Tibial nerve (tissue), 4 donors: Measurements from ENCODE around the gene MEF2A. TPM values are rescaled to one million over a fixed set of nuclear protein-coding genes. Genes with fewer than 3 reads are reported as not detected.
"Not testable (repeated sequence)": the region's sequence is repeated elsewhere in the genome, so short reads cannot be mapped to it uniquely, and the experiment has no call there.

Experiments used
- DNase-seq, 2 donors: peaks; one replicate each; pipeline ENCODE4 v3.0.0-alpha.2; 2019; ENCODE audit warnings: low spot score in 2 of 2
- H3K27ac ChIP-seq, 4 donors: fragments of 200-600 bp; sonication (generic) in 3 of 4; one replicate each; pipeline ENCODE4 v1.5.1; 2017 to 2019; ENCODE audit warnings: mild to moderate bottlenecking in 1 of 4
- H3K27me3 ChIP-seq, 2 donors: fragments of 200-600 bp; sonication (generic) in 1 of 2; one replicate each; pipeline versions ENCODE4 v1.5.1 to v1.6.0; 2017 to 2019
- H3K36me3 ChIP-seq, 3 donors: fragments of 200-600 bp; sonication (generic); one replicate each; pipeline ENCODE4 v1.5.1; 2018 to 2019
- H3K4me1 ChIP-seq, 4 donors: fragments of 200-600 bp; sonication (generic) in 3 of 4; one replicate each; pipeline ENCODE4 v1.5.1; 2017 to 2019
- H3K4me3 ChIP-seq, 4 donors: fragments of 200-600 bp; sonication (generic) in 3 of 4; one replicate each; pipeline ENCODE4 v1.5.1; 2017 to 2019; ENCODE audit warnings: mild to moderate bottlenecking in 1 of 4, moderate library complexity in 1 of 4
- H3K9me3 ChIP-seq, 4 donors: fragments of 200-600 bp; sonication (generic) in 3 of 4; one replicate each; pipeline ENCODE4 v1.5.1; 2017 to 2019
- EP300 ChIP-seq, 2 donors: sonication (generic); formaldehyde crosslinking; IDR thresholded peaks; one replicate each; pipeline ENCODE4 v1.6.1; 2017; ENCODE audit warnings: antibody characterized with exemption in 2 of 2, mild to moderate bottlenecking in 1 of 2
- POLR2A ChIP-seq, 2 donors: fragments of 450-650 bp; IDR thresholded peaks; one replicate each; pipeline ENCODE4 v1.6.1; 2017; ENCODE audit warnings: antibody characterized with exemption in 2 of 2, mild to moderate bottlenecking in 2 of 2, moderate library complexity in 2 of 2
- WGBS, 2 donors: methylation state at CpG; one replicate each; pipeline ENCODE4 v1.1.5; 2018; 5-methylcytosine and 5-hydroxymethylcytosine counted together
- total RNA-seq, 4 donors: library from RNA; depleted of rRNA; stranded (reverse); fragments of >200 nt; gene quantifications; one replicate each; pipeline ENCODE4 v1.1.0, GENCODE V29; 2016
- TF ChIP-seq, protein P1 (sequence below), 5 experiments: fragments of 200-600 bp in 3 of 5; fragments of 450-650 bp in 2 of 5; sonication (generic) in 3 of 5; IDR thresholded peaks; one replicate each; pipeline ENCODE4 v1.5.1; 2016 to 2019; ENCODE audit warnings: antibody characterized with exemption in 5 of 5, mild to moderate bottlenecking in 3 of 5, moderate library complexity in 2 of 5

Gene MEF2A
- total RNA-seq: 10 to 100 TPM; 45.5 to 66.3 (median 55.8) TPM

DNA sequence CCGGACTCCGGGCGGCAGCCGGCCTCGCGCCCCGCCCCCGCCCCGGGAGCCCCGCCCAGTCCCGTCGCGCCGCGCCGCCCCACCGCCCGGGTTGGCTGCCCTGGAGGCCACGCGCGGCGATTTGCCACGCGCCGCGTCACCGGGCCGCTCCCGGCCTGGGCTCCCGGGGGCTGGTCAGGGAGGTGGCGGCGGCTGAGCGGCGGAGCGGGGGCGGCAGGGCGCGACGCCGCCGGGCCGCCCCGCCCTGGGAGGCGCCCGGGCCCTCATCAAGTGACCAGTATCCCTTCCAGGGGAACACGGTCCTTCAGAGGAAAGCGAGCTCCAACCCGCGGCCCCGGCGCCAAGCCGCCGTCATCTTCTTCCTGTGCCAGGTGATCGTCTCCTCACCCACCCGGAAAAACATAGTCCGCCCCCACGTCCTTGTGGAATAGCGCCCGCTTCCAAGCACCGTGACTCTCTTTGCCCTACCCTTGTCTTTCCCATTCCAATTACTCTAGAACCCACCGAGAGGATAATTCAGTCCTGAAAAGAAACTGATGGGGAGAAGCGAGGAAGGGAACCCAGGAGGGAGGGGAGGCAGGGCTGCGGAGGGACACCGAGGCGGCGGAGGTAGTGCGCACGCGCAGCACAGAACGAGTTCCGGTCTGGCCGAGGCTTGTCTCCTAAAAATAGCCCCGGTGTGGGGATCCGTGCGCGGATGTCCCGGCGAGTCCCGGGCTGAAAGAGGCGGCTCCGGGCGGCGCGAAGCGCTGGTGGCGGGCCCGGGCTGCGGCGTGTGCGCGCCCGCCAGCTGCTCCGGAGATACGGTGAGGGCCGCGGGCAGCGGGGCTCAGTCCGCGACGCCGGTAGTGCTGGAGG lies at the start of gene MEF2A:
MEF2A (plus strand) TSS at position 686 of the 858 bp plus-strand sequence. CDS start 67,136 bp downstream, outside the sequence.
- H3K27ac ChIP-seq: peak within 1 kb of the TSS; percentile 91 to 99 (median 98)
- peak; percentile 81 to 83 for TF ChIP-seq POLR2A (IDR thresholded peaks at IDR 0.05)
- TF ChIP-seq EP300 (IDR thresholded peaks at IDR 0.05): peak; percentile 50 to 94
- TF ChIP-seq, protein P1, sequence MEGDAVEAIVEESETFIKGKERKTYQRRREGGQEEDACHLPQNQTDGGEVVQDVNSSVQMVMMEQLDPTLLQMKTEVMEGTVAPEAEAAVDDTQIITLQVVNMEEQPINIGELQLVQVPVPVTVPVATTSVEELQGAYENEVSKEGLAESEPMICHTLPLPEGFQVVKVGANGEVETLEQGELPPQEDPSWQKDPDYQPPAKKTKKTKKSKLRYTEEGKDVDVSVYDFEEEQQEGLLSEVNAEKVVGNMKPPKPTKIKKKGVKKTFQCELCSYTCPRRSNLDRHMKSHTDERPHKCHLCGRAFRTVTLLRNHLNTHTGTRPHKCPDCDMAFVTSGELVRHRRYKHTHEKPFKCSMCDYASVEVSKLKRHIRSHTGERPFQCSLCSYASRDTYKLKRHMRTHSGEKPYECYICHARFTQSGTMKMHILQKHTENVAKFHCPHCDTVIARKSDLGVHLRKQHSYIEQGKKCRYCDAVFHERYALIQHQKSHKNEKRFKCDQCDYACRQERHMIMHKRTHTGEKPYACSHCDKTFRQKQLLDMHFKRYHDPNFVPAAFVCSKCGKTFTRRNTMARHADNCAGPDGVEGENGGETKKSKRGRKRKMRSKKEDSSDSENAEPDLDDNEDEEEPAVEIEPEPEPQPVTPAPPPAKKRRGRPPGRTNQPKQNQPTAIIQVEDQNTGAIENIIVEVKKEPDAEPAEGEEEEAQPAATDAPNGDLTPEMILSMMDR (IDR thresholded peaks at IDR 0.05): no peak
- peak; percentile 87 to 89 for DNase-seq
- H3K4me1 ChIP-seq: peaks cover 0 to 46% (median 11%) of the 10 kb centered on the region in 4 donors
- H3K27me3 ChIP-seq: no peaks in the 10 kb centered on the region
- WGBS, 2 donors: 0 to 1% methylated on average over 50 to 61 of the region's 101 CpGs
- no peaks in the 10 kb centered on the region for H3K36me3 ChIP-seq
- H3K4me3 ChIP-seq: peak within 1 kb of the TSS; percentile 71 to 98 (median 92)
- H3K9me3 ChIP-seq: no peaks in the 10 kb centered on the region

DNA sequence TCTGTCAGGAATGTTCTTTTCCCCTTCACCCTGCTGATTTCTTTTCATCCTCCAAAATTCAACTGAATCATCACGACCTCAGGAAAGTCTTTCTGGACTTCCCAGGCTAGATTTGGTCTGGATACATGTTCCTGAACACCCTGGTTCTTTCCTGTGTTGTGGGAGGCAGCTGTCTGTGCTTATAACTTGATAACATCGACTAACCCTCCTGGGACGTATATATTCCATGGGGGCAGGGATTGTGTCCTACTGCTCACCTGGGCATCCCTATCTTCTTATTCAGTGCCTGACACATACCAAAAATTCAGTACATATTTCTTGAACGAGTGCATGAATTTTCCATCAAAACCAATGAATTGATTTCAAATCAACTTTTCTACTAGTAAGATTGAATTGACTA lies 47.6 kb upstream of the MEF2A start:
- H3K4me1 ChIP-seq: no peaks in the 10 kb centered on the region
- H3K27ac ChIP-seq: no peak overlapping the region
- no peak for DNase-seq
- no peaks in the 10 kb centered on the region for H3K36me3 ChIP-seq
- TF ChIP-seq EP300 (IDR thresholded peaks at IDR 0.05): no peak
- TF ChIP-seq POLR2A (IDR thresholded peaks at IDR 0.05): no peak
- TF ChIP-seq, protein P1 (IDR thresholded peaks at IDR 0.05): no peak
- no peak overlapping the region for H3K4me3 ChIP-seq
- peaks cover 0 to 1% (median 0%) of the 10 kb centered on the region in 4 donors for H3K9me3 ChIP-seq
- no peaks in the 10 kb centered on the region for H3K27me3 ChIP-seq
- 78 to 86% methylated on average over 4 of the region's 4 CpGs for WGBS, 2 donors

DNA sequence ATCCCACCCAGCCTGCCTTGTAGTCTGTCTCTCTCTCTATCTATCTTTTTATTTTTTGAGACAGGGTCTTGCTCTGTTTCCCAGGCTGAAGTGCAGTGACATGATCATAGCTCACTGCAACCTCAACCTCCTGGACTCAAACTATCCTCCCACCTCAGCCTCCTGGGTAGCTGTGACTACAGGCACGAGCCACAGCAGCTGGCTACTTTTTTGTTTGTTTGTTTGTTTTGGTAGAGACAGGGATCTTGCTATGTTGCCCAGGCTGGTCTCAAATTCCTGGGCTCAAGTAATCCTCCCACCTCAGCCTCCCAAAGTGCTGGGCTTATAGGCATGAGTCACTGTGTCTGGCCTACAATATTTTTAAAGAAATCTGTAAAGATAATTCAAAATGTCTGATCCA lies 46.4 kb upstream of the MEF2A start:
- H3K4me3 ChIP-seq, H3K27me3 ChIP-seq, H3K9me3 ChIP-seq, H3K4me1 ChIP-seq, H3K27ac ChIP-seq, DNase-seq, H3K36me3 ChIP-seq: not testable (repeated sequence)
- WGBS, 2 donors: 87 to 95% methylated on average over 1 of the region's 1 CpG

DNA sequence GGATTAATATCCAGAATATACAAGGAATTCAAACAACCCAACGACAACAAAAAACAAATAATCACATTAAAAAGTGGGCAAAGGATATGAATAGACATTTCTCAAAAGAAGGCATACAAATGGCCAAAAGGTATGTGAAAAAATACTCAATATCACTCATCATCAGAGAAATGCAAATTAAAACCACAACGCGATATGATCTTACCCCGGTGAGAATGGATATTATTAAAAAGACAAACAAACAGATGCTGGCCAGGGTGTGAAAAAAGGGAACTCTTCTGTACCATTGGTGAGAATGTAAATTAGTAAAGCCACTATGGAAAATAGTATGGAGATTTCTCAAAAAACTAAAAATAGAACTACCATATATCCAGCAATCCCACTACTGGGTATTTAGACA lies 43.5 kb upstream of the MEF2A start:
- WGBS, 2 donors: 90% methylated on average over 4 of the region's 4 CpGs
- H3K27me3 ChIP-seq: no peaks in the 10 kb centered on the region
- no peak for DNase-seq
- TF ChIP-seq POLR2A (IDR thresholded peaks at IDR 0.05) (no peak), EP300 (IDR thresholded peaks at IDR 0.05) (no peak)
- TF ChIP-seq, protein P1 (IDR thresholded peaks at IDR 0.05): no peak
- H3K4me1 ChIP-seq: no peaks in the 10 kb centered on the region
- H3K4me3 ChIP-seq: no peak overlapping the region
- no peaks in the 10 kb centered on the region for H3K36me3 ChIP-seq
- no peaks in the 10 kb centered on the region for H3K9me3 ChIP-seq
- no peak overlapping the region for H3K27ac ChIP-seq

DNA sequence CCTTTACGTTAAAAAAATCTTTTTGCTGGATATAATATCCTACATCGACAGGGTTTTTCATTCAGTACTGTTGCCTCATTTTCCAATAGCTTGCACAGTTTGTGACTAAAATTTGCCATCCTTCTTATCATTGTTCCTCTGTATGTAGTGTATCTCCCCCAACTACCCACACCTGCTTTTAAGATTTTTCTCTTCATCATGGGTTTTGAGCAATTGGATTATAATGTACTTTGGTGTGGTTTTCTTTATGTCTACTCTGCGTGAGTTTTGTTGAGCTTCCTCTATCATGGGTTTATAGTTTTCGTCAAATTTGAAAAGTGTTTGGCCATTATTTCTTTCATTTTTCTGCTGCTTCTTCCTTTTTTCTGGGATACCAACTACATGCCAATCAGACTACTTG lies 39.6 kb upstream of the MEF2A start:
- 66 to 74% methylated on average over 4 of the region's 4 CpGs for WGBS, 2 donors
- Histone ChIP-seq H3K4me3 (no peak overlapping the region), H3K36me3 (no peaks in the 10 kb centered on the region)

DNA sequence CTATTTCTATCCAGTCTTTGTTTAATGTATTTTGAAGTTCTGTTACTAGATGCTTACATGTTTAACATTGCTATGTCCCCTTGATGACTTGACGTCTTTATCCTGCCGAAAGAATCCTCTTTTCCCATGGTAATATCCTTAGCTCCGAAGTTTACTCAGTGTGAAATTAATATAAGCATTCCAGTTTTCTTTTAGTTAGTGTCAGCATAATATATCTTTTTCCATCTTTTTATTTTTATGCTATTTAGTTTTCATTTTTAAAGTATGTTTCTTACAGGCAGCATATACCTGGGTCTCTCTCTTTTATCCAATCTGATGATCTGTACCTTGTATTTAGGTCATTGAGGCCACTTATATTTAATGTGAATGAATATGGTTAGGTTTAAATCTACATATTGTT lies 39.1 kb upstream of the MEF2A start:
- no peak for TF ChIP-seq POLR2A (IDR thresholded peaks at IDR 0.05)
- TF ChIP-seq, protein P1 (IDR thresholded peaks at IDR 0.05): no peak
- no peak for TF ChIP-seq EP300 (IDR thresholded peaks at IDR 0.05)
- H3K9me3 ChIP-seq: peaks cover 0 to 5% (median 0%) of the 10 kb centered on the region in 4 donors
- H3K27ac ChIP-seq: no peak overlapping the region
- no peak for DNase-seq
- no peaks in the 10 kb centered on the region for H3K27me3 ChIP-seq
- 76 to 84% methylated on average over 3 of the region's 3 CpGs for WGBS, 2 donors
- H3K36me3 ChIP-seq: no peaks in the 10 kb centered on the region
- H3K4me3 ChIP-seq: no peak overlapping the region
- H3K4me1 ChIP-seq: no peaks in the 10 kb centered on the region

More for the DNA sequence above, 39.6 kb upstream of the MEF2A start:
- no peaks in the 10 kb centered on the region for H3K4me1 ChIP-seq
- no peak for DNase-seq
- no peaks in the 10 kb centered on the region for H3K27me3 ChIP-seq
- no peak for TF ChIP-seq POLR2A (IDR thresholded peaks at IDR 0.05)
- H3K27ac ChIP-seq: no peak overlapping the region
- peaks cover 0 to 5% (median 0%) of the 10 kb centered on the region in 4 donors for H3K9me3 ChIP-seq
